ENCODE data around the gene OSBPL5.

OSBPL5 gene

DNA sequence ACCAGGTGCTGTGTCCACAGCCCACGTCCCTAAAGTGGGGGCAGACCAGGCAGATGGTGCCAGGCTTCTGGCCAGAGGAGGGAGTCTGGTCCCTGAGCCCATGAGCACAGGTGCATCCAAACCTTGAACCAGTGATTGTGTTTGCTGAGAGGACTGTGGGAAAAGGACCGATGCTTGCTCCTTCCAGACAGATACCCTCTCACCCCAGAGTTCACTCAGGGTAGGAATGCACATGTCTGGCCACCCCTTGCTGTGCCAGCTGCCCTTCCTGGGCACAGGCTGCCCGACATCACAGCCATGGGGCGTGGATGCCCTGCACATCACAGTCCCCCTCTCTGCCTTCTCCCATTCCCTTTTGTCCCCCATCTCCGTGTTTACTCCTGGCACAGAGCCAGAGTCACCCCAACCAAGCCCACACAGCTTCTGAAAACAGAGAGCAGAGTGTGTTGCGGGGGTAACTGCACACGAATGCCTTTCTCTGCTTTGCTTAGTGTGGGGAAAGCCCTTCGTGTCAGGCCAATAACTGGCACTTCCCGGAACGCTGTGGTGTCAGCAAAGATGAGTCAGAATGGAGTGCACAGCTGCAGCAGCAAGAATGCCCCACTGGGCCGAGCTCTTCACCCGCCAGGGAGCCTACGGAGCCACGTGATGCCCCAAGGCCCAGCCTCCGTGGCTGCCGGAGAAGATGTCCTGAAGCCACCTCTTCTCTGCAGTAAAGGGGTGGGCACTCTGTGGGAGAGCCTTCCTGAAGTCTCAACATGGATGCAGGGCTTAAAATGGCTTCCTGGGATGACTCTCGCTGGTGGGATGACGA lies 115.5 kb downstream of the OSBPL5 start:
- DNase-seq = peak; percentile 50 to 87 (median 66)

DNA sequence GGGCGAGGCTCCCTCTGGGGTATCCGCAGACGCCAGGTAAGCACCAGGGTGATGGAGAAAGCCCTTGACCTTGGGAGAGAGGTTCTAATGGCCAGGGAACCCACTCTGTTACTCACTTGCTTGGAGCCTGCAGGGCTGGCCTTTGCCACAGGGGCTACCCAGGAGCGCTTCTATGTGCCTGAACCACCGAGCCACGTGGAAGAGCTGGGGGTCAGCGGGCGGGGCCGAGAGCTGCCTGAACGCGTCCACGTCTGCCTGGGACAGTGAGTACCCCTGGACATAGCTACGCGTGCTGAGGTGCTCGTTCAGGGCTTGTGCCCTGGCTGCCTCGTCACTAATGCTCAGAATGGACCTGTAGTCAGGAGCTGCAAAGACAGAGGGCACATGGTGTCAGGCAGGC lies 117.5 kb downstream of the OSBPL5 start:
- DNase-seq = no peak

DNA sequence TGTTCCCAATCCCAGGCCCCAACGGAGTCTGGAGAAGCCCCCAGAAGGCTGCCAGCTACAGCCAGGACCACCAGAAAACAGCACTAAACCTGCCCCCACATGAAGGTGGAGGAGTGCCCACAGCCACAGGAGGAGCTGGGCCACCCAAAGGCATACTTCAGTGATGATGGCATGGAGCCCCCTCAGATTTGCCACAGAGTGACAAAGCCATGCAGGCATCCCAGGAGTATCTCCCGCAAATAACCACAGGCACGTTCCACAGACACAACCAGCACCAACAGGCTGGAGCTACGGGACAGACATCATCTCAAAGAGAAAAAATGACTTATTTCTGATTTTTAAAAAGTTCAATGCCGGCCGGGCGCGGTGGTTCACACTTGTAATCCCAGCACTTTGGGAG lies 118.5 kb downstream of the OSBPL5 start:
- DNase-seq = no peak

DNA sequence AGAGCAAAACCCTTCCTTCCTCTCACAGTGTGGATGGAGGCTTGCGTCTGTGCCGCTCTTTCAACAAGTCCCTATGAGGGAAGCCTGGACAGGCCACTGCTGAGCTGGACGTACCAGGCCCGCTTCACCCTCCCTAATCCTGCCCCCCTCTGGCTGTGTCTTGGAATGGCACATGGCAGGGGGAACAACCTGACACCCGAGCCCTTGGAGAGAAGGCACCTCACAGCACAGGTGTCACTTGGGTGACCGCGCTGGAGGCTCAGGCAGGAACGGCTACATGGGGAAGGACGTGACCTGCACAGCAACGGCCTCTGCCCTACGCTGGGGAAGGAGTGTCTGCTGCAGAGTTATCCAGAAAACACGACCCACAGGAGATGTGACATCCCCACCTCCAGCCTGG lies 118.9 kb downstream of the OSBPL5 start:
- DNase-seq = no peak

DNA sequence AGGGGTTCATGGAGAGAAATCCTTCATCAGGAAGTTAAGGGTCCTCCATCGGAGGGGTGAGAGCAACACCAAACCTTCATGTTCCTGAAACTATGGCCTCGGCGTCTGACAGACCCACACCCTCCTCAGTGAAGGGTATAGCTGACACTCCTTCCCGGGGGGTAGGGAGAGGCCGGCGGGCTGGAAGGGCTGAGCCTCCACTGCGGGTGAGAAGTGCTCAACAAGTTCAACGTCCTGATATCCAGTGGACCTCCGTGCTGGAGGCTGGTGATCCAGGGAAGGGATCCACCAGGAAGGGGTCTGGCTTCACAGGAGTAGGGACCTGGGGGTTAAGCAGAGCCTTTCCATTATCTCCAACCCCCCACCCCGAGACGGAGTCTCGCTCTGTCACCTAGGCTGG lies 120.2 kb downstream of the OSBPL5 start:
- DNase-seq = no peak

DNA sequence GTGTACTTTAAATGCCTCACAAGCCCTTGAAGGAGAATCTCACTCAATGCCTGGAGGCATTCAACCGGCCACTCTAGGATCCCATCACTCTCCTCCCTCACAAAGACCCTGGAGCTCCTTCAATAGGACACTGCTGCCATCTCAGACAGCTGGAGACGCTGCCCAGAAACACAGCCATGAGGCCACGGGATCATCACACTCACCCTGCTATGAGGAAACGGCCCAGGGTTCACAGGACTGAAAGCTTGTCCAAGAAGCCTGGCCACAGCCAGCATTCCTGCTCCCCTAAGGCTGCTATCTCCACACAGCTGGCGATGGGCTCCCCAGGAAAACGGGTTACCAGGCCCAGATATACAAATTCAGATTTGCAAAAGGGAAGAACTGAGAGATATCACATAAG lies 121.1 kb downstream of the OSBPL5 start:
- no peak for DNase-seq

DNA sequence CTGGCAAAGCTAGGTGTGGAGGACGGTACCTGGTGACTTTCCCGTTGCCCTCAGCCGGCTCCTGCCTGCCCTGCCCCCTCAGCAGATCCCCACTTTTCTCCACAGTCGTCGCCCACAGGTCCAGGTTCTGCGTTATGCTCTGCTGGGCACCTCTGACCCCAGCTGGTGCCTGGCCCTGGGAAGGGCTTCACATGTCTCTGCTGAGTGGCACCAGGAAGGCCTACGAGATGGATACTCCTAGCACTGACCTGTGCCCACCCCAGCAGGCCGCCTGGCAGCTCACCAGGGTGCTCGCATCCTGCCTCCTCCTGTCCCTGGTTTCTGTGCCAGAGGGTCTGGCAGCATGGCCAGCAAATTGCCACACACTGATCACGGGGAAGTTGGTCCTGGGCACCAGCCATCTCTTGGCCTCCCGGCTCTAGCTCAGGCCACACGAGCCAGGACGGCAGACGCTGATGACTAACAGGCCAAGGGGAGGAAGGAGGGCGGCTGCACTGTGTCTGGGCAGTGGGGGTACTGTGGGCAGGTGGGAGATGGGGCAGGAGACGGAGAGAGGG lies 121.7 kb downstream of the OSBPL5 start:
- no peak for DNase-seq

DNA sequence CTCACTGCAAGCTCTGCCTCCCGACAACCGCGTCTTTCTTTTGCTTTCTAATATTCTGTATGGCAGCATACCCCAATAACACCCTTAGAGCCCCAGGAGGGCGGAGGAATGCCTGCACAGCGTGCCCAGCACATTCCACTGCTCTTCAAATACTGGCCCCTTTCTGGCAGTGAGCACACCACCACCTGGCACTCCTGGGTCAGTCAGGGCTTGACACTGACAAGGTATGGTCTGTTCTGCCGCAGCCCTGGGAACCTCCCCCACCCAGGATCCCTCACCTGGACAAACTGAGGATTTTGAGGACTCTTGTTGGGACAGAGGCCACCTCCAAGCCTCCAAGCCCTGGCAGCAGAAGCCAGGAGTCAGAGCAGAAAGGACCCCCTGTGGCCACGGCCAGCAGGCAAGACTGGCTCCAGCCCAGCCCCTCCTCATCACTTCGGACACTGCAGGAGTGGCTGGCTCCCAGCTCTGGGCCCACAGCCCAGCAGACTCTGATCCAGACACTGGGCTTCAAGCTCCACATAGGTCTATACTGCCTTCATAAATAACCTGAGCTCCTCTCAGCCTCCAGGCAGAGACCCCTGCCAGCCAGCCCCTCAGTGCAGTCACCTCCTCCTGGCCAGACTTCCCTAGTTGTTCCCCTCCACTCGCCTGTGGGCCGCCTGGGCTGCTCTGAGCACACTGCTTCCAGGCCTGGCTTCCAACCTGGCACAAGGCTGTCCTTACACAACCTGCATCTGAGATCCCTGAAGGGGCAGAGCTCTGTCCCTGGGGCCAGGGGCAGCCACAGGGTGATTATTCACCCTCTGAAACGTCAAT lies 122.4 kb downstream of the OSBPL5 start:
- DNase-seq = no peak

DNA sequence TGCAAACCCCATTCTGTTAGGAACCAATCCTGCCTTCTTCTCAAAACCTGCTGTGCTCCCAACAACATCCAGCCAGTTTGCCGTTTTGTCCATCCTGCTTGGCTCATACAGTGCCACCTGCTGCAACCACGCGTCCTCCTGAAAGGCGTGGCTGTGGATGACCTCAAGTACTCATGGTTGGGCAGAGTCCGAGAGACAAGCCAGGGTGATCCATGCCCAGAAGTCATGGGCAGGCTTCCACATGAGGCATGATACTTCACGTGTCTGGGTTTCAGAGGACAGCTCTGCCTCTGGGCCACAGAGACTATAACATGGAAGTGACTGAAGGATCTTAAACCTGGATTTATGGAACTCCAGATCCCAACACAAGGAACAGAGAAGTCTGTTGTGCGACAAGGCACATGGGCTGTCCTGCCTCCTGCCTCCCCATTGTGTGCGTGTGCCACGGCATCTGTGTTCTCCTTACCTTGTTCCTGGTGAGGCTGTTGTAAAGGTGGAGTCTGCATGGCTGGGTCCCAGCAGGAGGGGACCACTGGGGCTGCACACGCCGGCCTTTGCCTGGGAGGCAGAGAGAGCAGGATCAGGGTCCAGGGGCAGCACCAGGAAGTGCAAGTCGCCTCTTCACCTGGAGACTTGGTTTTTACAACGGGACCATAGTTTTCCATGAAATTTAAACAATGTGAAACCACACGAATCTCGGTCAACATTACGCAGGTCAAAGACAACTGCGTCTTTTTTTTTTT lies 123.2 kb downstream of the OSBPL5 start:
- DNase-seq = no peak

DNA sequence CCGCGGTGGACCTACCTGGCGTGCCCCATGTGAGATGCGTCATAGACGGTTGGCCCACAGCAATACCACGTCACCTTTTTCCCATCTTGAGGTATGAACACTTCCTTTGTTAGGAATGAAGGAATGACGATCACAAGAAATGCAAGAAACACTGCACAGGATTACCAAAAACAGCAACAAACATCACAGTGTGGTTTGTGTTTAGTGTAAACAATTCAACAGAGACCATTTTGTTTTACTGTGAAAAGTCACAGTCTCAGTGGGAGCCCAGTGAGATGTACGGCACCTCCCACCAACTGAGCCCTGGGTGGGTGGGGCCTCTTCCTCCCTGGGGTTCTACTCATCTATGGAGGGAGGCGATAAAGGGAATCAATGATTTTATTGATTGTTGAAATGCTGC lies 124.2 kb downstream of the OSBPL5 start:
- DNase-seq = no peak

DNA sequence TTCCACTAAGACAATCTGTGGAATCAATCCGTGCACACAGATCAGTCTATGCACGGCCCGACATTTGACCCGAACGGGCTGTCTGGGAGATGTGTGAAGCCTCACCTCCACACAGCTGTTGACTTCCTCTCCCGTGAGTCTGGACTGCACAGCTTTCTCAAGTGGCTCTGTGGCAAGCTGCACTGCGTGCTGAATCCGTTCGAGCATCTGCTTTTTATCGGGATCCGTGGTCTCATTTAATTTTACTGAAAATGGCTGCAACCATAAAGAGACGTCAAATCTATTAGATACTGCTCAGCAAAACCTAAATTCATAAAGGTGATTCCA lies 127.2 kb downstream of the OSBPL5 start:
- no peak for DNase-seq

Measured in T-helper 1 cell (primary cell).